Measurements from ENCODE around the gene FBLN1.

GRCh38 chr22:45460288-45461109 is 42.2 kb upstream of the FBLN1 start:
- TF ChIP-seq, protein P1, sequence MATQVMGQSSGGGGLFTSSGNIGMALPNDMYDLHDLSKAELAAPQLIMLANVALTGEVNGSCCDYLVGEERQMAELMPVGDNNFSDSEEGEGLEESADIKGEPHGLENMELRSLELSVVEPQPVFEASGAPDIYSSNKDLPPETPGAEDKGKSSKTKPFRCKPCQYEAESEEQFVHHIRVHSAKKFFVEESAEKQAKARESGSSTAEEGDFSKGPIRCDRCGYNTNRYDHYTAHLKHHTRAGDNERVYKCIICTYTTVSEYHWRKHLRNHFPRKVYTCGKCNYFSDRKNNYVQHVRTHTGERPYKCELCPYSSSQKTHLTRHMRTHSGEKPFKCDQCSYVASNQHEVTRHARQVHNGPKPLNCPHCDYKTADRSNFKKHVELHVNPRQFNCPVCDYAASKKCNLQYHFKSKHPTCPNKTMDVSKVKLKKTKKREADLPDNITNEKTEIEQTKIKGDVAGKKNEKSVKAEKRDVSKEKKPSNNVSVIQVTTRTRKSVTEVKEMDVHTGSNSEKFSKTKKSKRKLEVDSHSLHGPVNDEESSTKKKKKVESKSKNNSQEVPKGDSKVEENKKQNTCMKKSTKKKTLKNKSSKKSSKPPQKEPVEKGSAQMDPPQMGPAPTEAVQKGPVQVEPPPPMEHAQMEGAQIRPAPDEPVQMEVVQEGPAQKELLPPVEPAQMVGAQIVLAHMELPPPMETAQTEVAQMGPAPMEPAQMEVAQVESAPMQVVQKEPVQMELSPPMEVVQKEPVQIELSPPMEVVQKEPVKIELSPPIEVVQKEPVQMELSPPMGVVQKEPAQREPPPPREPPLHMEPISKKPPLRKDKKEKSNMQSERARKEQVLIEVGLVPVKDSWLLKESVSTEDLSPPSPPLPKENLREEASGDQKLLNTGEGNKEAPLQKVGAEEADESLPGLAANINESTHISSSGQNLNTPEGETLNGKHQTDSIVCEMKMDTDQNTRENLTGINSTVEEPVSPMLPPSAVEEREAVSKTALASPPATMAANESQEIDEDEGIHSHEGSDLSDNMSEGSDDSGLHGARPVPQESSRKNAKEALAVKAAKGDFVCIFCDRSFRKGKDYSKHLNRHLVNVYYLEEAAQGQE (IDR thresholded peaks at IDR 0.05; ENCODE audit: borderline replicate concordance), result no peak
- TF ChIP-seq SMC3 (conservative IDR thresholded peaks at IDR 0.05; ENCODE audit: poor library complexity), result no peak
- TF ChIP-seq, protein P2, sequence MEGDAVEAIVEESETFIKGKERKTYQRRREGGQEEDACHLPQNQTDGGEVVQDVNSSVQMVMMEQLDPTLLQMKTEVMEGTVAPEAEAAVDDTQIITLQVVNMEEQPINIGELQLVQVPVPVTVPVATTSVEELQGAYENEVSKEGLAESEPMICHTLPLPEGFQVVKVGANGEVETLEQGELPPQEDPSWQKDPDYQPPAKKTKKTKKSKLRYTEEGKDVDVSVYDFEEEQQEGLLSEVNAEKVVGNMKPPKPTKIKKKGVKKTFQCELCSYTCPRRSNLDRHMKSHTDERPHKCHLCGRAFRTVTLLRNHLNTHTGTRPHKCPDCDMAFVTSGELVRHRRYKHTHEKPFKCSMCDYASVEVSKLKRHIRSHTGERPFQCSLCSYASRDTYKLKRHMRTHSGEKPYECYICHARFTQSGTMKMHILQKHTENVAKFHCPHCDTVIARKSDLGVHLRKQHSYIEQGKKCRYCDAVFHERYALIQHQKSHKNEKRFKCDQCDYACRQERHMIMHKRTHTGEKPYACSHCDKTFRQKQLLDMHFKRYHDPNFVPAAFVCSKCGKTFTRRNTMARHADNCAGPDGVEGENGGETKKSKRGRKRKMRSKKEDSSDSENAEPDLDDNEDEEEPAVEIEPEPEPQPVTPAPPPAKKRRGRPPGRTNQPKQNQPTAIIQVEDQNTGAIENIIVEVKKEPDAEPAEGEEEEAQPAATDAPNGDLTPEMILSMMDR (IDR thresholded peaks at IDR 0.05; ENCODE audit: poor library complexity, severe bottlenecking), result no peak
- TF ChIP-seq POLR2AphosphoS5 (IDR thresholded peaks at IDR 0.05), result no peak

All from neural cell (in vitro differentiated cells).